Ovary (tissue), 3 donors: Measurements from ENCODE around the gene OAS3.

ENCODE experiments used
- CTCF ChIP-seq, 3 donors: fragments of 450-650 bp in 2 of 3; fragments of 200-600 bp in 1 of 3; IDR thresholded peaks; one replicate each; pipeline versions ENCODE4 v1.5.1 to v1.8.0; 2016 to 2022; ENCODE audit warnings: antibody characterized with exemption in 3 of 3, mild to moderate bottlenecking in 1 of 3
- POLR2A ChIP-seq: fragments of 450-650 bp; IDR thresholded peaks from one replicate; pipeline ENCODE4 v1.6.1; 2017; ENCODE audit warnings: antibody characterized with exemption, mild to moderate bottlenecking, moderate library complexity
- donor health status: DM: no; HTN: no; CAD: no.

GRCh38 chr12:113016796-113017195 lies 78.5 kb downstream of the OAS3 start:
- TF ChIP-seq POLR2A (no peak), CTCF (IDR thresholded peaks at IDR 0.05) (no peak)
